GM18499 (cell line): ENCODE measurements around the gene FAM53A.
"Not testable (repeated sequence)": the region's sequence is repeated elsewhere in the genome, so short reads cannot be mapped to it uniquely, and the experiment has no call there.

Experiments used
- ATAC-seq: cut with Tn5 transposase; IDR thresholded peaks from one replicate; pipeline ENCODE4 v1.9.1; 2021; ENCODE audit warnings: moderate number of reproducible peaks; ENCODE audit not compliant: insufficient read depth, unreplicated experiment

The FAM53A gene

GRCh38 chr4:1609901-1610790, 74.0 kb downstream of the FAM53A start:
- no peak for ATAC-seq

- no peak for ATAC-seq
Measured at GRCh38 chr4:1608821-1609500, 75.2 kb downstream of the FAM53A start.

GRCh38 chr4:1608196-1608820, 75.8 kb downstream of the FAM53A start:
- no peak for ATAC-seq

- not testable (repeated sequence) for ATAC-seq
Measured at GRCh38 chr4:1607436-1608195, 76.5 kb downstream of the FAM53A start.

- ATAC-seq = no peak
Measured at GRCh38 chr4:1604706-1605205, 79.4 kb downstream of the FAM53A start.

GRCh38 chr4:1604181-1604705, 79.9 kb downstream of the FAM53A start:
- ATAC-seq = no peak

- no peak for ATAC-seq
Measured at GRCh38 chr4:1603413-1604135, 80.5 kb downstream of the FAM53A start.

GRCh38 chr4:1602655-1603412, 81.3 kb downstream of the FAM53A start:
- ATAC-seq = no peak

- ATAC-seq = no peak
Measured at GRCh38 chr4:1601852-1602654, 82.1 kb downstream of the FAM53A start.

GRCh38 chr4:1601533-1601835, 82.6 kb downstream of the FAM53A start:
- ATAC-seq = no peak

GRCh38 chr4:1600811-1601532, 83.1 kb downstream of the FAM53A start:
- no peak for ATAC-seq

- ATAC-seq = no peak
Measured at GRCh38 chr4:1600211-1600780, 83.8 kb downstream of the FAM53A start.

- no peak for ATAC-seq
Measured at GRCh38 chr4:1599491-1600210, 84.5 kb downstream of the FAM53A start.

GRCh38 chr4:1599026-1599481, 85.1 kb downstream of the FAM53A start:
- no peak for ATAC-seq

- ATAC-seq = no peak
Measured at GRCh38 chr4:1598206-1599025, 85.7 kb downstream of the FAM53A start.
